IMR-90 (cell line): ENCODE measurements around the gene OR1K1. TPM values are rescaled to one million over a fixed set of nuclear protein-coding genes. Genes with fewer than 3 reads are reported as not detected.
"Not testable (repeated sequence)": the region's sequence is repeated elsewhere in the genome, so short reads cannot be mapped to it uniquely, and the experiment has no call there.

Experiments
- ATAC-seq: fragments of 200-7000 bp; cut with Tn5 transposase; 2 replicates; pipeline ENCODE4 v1.9.1; 2020; ENCODE audit warnings: low read depth, mild to moderate bottlenecking, moderate library complexity
- BruUV-seq: library from RNA; stranded (reverse); fragments of 400-500 nt; replicated peaks from 2 replicates; lab custom pipeline; 2021; lab: Mats Ljungman, UMichigan
- CTCF ChIA-PET: fragments of 300-600 bp; formaldehyde crosslinking; extraction: SDS; loops from one replicate; lab custom pipeline; 2021; ENCODE audit warnings: antibody characterized with exemption; lab: Yijun Ruan, JAX
- POLR2A ChIA-PET: fragments of 300-600 bp; sonication (Branson Sonifier 250); formaldehyde crosslinking; loops from one replicate; lab custom pipeline; 2022; ENCODE audit warnings: antibody characterized with exemption; ENCODE audit not compliant: unreplicated experiment; lab: Charles Lee
- DNase-seq: peaks from one replicate; pipeline ENCODE4 v3.0.0; 2013
- H2AFZ ChIP-seq: replicated peaks from 2 replicates; pipeline ENCODE3; 2013; ENCODE audit warnings: low read length, mild to moderate bottlenecking; ENCODE audit not compliant: poor library complexity
- H2AK5ac ChIP-seq: 2 replicates; pipeline ENCODE4 v1.6.1; 2013; ENCODE audit warnings: low read depth, low read length, inconsistent platforms
- H2AK9ac ChIP-seq: replicated peaks from 2 replicates; pipeline ENCODE3; 2013; ENCODE audit warnings: mild to moderate bottlenecking, low read depth, low read length, moderate library complexity; ENCODE audit not compliant: poor library complexity
- H2BK120ac ChIP-seq: 2 replicates; pipeline ENCODE4 v1.6.1; 2013; ENCODE audit warnings: low read depth, low read length, inconsistent platforms
- H2BK15ac ChIP-seq: 3 replicates; pipeline ENCODE4 v1.6.1; 2013; ENCODE audit warnings: low read depth, low read length, inconsistent platforms
- H2BK20ac ChIP-seq: 2 replicates; pipeline ENCODE4 v1.6.1; 2013; ENCODE audit warnings: low read depth, mild to moderate bottlenecking, inconsistent platforms, low read length, moderate library complexity
- H2BK5ac ChIP-seq: 2 replicates; pipeline ENCODE4 v1.6.1; 2013; ENCODE audit warnings: mild to moderate bottlenecking, low read depth, low read length, inconsistent platforms; ENCODE audit not compliant: poor library complexity, severe bottlenecking
- H3K14ac ChIP-seq: replicated peaks from 2 replicates; pipeline ENCODE4 v1.6.1; 2013; ENCODE audit warnings: low read depth, low read length, inconsistent platforms
- H3K18ac ChIP-seq: 2 replicates; pipeline ENCODE4 v1.6.1; 2013; ENCODE audit warnings: low read depth, low read length, control low read depth
- H3K23ac ChIP-seq: 2 replicates; pipeline ENCODE4 v1.6.1; 2013; ENCODE audit warnings: low read depth, low read length, inconsistent platforms
- H3K27ac ChIP-seq: 2 replicates; pipeline ENCODE4 v1.5.1; 2013; ENCODE audit warnings: mild to moderate bottlenecking, control low read depth, low read length; ENCODE audit not compliant: insufficient read depth
- H3K27me3 ChIP-seq: 2 replicates; pipeline ENCODE4 v1.6.1; 2013; ENCODE audit warnings: low read length; ENCODE audit not compliant: control insufficient read depth, insufficient read depth
- H3K36me3 ChIP-seq: 2 replicates; pipeline ENCODE4 v1.6.1; 2013; ENCODE audit warnings: low read length, mixed read lengths; ENCODE audit not compliant: control insufficient read depth, insufficient read depth
- H3K4ac ChIP-seq: 2 replicates; pipeline ENCODE4 v1.6.1; 2013; ENCODE audit warnings: low read depth, low read length, inconsistent platforms
- H3K4me1 ChIP-seq: 2 replicates; pipeline ENCODE4 v1.6.1; 2013; ENCODE audit warnings: low read length, mixed read lengths; ENCODE audit not compliant: control insufficient read depth, insufficient read depth
- H3K4me2 ChIP-seq: 2 replicates; pipeline ENCODE4 v1.6.1; 2013; ENCODE audit warnings: low read depth, mild to moderate bottlenecking, control low read depth, low read length, moderate library complexity
- H3K4me3 ChIP-seq: 2 replicates; pipeline ENCODE4 v1.5.1; 2013; ENCODE audit warnings: low read depth, mild to moderate bottlenecking, control low read depth, low read length, moderate library complexity; ENCODE audit not compliant: insufficient read depth
- H3K56ac ChIP-seq: 2 replicates; pipeline ENCODE4 v1.6.1; 2013; ENCODE audit warnings: low read length, inconsistent platforms; ENCODE audit not compliant: insufficient read depth; ENCODE audit errors: extremely low read depth
- H3K79me1 ChIP-seq, 2 experiments: 2 replicates each; pipeline ENCODE4 v1.6.1; 2013; ENCODE audit warnings: low read length in 2 of 2, inconsistent platforms in 1 of 2, low read depth in 1 of 2
- H3K9ac ChIP-seq: 2 replicates; pipeline ENCODE4 v1.6.1; 2013; ENCODE audit warnings: low read depth, low read length, control low read depth
- H3K9me1 ChIP-seq: 2 replicates; pipeline ENCODE4 v1.6.1; 2013; ENCODE audit warnings: low read length, inconsistent platforms; ENCODE audit not compliant: insufficient read depth
- H3K9me3 ChIP-seq: 2 replicates; pipeline ENCODE4 v1.6.1; 2013; ENCODE audit warnings: low read length; ENCODE audit not compliant: control insufficient read depth, insufficient read depth
- H4K20me1 ChIP-seq: 2 replicates; pipeline ENCODE4 v1.6.1; 2013; ENCODE audit warnings: low read length, inconsistent platforms; ENCODE audit not compliant: insufficient read depth
- H4K5ac ChIP-seq: 2 replicates; pipeline ENCODE4 v1.6.1; 2013; ENCODE audit warnings: mild to moderate bottlenecking, low read depth, low read length, control low read depth
- H4K8ac ChIP-seq, 2 experiments: 2 replicates each; pipeline ENCODE4 v1.6.1; 2013; ENCODE audit warnings: low read depth in 2 of 2, low read length in 2 of 2, control low read depth in 1 of 2, inconsistent platforms in 1 of 2
- H4K91ac ChIP-seq: 2 replicates; pipeline ENCODE4 v1.6.1; 2013; ENCODE audit warnings: low read depth, low read length, inconsistent platforms; ENCODE audit not compliant: insufficient read depth
- BHLHE40 ChIP-seq: fragments of 150-350 bp; IDR thresholded peaks from 2 replicates; pipeline ENCODE4 v1.6.1; 2016; ENCODE audit warnings: mild to moderate bottlenecking, low read depth, low read length
- CEBPB ChIP-seq: IDR thresholded peaks from 2 replicates; pipeline ENCODE4 v1.6.1; 2012; ENCODE audit warnings: low read depth, low read length, improper control_type of control experiment
- CHD1 ChIP-seq: IDR thresholded peaks from 2 replicates; pipeline ENCODE4 v1.6.1; 2012; ENCODE audit warnings: low read depth, low read length, improper control_type of control experiment
- ELK1 ChIP-seq: fragments of 150-350 bp; IDR thresholded peaks from 2 replicates; pipeline ENCODE4 v1.6.1; 2016; ENCODE audit warnings: low read depth, mild to moderate bottlenecking, low read length, moderate library complexity, borderline replicate concordance
- SMC3 ChIP-seq: fragments of 150-350 bp; IDR thresholded peaks from 2 replicates; pipeline ENCODE4 v1.6.1; 2016; ENCODE audit warnings: low read depth, mild to moderate bottlenecking, antibody characterized with exemption, low read length, moderate library complexity
- WGBS, 2 experiments: methylation state at CpG; one replicate each; pipeline versions ENCODE4 v1.1.5 to v1.1.7; 2013; ENCODE audit warnings: missing lambda C conversion rate in 2 of 2; ENCODE audit not compliant: insufficient read length in 1 of 2; ENCODE audit errors: extremely low coverage in 2 of 2; 5-methylcytosine and 5-hydroxymethylcytosine counted together
- dilution Hi-C: fragments of 300-500 bp; cut with HindIII; formaldehyde crosslinking; loops from one replicate; pipeline ENCODE4 v1.14.3; 2018; ENCODE audit warnings: low sequenced_read_pairs; ENCODE audit not compliant: unreplicated experiment
- in situ Hi-C: fragments of 300-500 bp; cut with MboI; formaldehyde crosslinking; loops from 3 replicates; pipeline ENCODE4 v1.14.3; 2019; ENCODE audit warnings: low sequenced_read_pairs, inconsistent platforms, mixed read lengths
- intact Hi-C: fragments of 100-400 bp; cut with micrococcal nuclease; formaldehyde crosslinking; loops from 2 replicates; pipeline ENCODE4 v1.10.0; 2022
- polyA plus RNA-seq, 3 experiments: library from polyadenylated mRNA; depleted of rRNA; stranded (reverse); fragments of >200 nt; gene quantifications; 2 replicates each; pipeline ENCODE4 v1.2.3, GENCODE V29; 2012; ENCODE audit warnings: low replicate concordance in 1 of 3
- total RNA-seq: library from RNA; depleted of rRNA; stranded (reverse); fragments of >200 nt; gene quantifications from 2 replicates; pipeline ENCODE4 v1.2.3, GENCODE V29; 2012

The OR1K1 gene
- total and polyA plus RNA-seq, 2 of the 4 experiments (the other 2 are of a cell fraction) = not detected

GRCh38 chr9:122837266-122837850 is 37.4 kb downstream of the OR1K1 start:
- no peak overlapping the region for H3K23ac ChIP-seq
- H3K79me1 ChIP-seq = no peaks in the 10 kb centered on the region
- no peak overlapping the region for H4K8ac ChIP-seq
- no peak overlapping the region for H3K4ac ChIP-seq
- in situ Hi-C loops (loop anchor here (25.0 kb wide), 1 partner anchor 500 kb away; no protein-coding TSS in a partner anchor), intact Hi-C loops (no loop called here), dilution Hi-C loops (no loop called here)
- no peak overlapping the region for H2BK120ac ChIP-seq
- no peak overlapping the region for H3K4me3 ChIP-seq
- H3K4me2 ChIP-seq = no peak overlapping the region
- no peak overlapping the region for H3K18ac ChIP-seq
- no peak for DNase-seq
- H4K20me1 ChIP-seq = no peaks in the 10 kb centered on the region
- no peak overlapping the region for H4K5ac ChIP-seq
- WGBS, 2 experiments = no CpG with 5 or more reads among the region's 14 CpGs
- H2BK15ac ChIP-seq = no peak overlapping the region
- CTCF ChIA-PET = no interaction called here
- H3K14ac ChIP-seq = no peak overlapping the region
- H3K27ac ChIP-seq = no peak overlapping the region
- no peak overlapping the region for H3K9ac ChIP-seq
- H4K91ac ChIP-seq = no peak overlapping the region
- H2BK5ac ChIP-seq = no peak overlapping the region
- H3K56ac ChIP-seq = no peak overlapping the region
- POLR2A ChIA-PET = no interaction called here
- no peaks in the 10 kb centered on the region; the same call in 1 of the 2 replicates for H3K27me3 ChIP-seq
- H3K9me1 ChIP-seq = no peaks in the 10 kb centered on the region; the same call in 1 of the 2 replicates
- H3K36me3 ChIP-seq = no peaks in the 10 kb centered on the region
- no peak overlapping the region for H2AFZ ChIP-seq
- H3K4me1 ChIP-seq = no peaks in the 10 kb centered on the region
- no peak overlapping the region for H2AK5ac ChIP-seq
- no peak for ATAC-seq
- BruUV-seq = no TSS peak
- H2BK20ac ChIP-seq = no peak overlapping the region
- TF ChIP-seq SMC3 (no peak), CHD1 (no peak), CEBPB (no peak), ELK1 (no peak), BHLHE40 (no peak)
- H3K9me3 ChIP-seq = no peaks in the 10 kb centered on the region
- no peak overlapping the region for H2AK9ac ChIP-seq

GRCh38 chr9:122838441-122838840 is 38.5 kb downstream of the OR1K1 start:
- H3K79me1 ChIP-seq, H3K9me3 ChIP-seq, intact Hi-C loops, H3K56ac ChIP-seq, H2BK15ac ChIP-seq, DNase-seq, H3K27me3 ChIP-seq, H3K9me1 ChIP-seq, H2BK20ac ChIP-seq, BruUV-seq, POLR2A ChIA-PET, H3K9ac ChIP-seq, H3K36me3 ChIP-seq, ATAC-seq, H3K23ac ChIP-seq, H2BK120ac ChIP-seq, H3K4ac ChIP-seq, H4K5ac ChIP-seq, H2AK5ac ChIP-seq, H3K4me2 ChIP-seq, H2BK5ac ChIP-seq, H3K18ac ChIP-seq, H4K20me1 ChIP-seq, H4K91ac ChIP-seq, H2AK9ac ChIP-seq, H3K14ac ChIP-seq, H4K8ac ChIP-seq, H3K4me3 ChIP-seq, H2AFZ ChIP-seq, H3K4me1 ChIP-seq, dilution Hi-C loops, H3K27ac ChIP-seq: not testable (repeated sequence)
- in situ Hi-C loops = loop anchor here (25.0 kb wide), 1 partner anchor 499 kb away; no protein-coding TSS in a partner anchor
- CTCF ChIA-PET = interaction anchor here (0.8 to 1.2 kb wide), 2 partner anchors 10 to 28 kb away, joined by 3 read pairs; partner anchors contain the start of gene PDCL
- no CpG with 5 or more reads among the region's 3 CpGs for WGBS, 2 experiments
